Measurements from ENCODE around the gene SCT.

The SCT gene

DNA sequence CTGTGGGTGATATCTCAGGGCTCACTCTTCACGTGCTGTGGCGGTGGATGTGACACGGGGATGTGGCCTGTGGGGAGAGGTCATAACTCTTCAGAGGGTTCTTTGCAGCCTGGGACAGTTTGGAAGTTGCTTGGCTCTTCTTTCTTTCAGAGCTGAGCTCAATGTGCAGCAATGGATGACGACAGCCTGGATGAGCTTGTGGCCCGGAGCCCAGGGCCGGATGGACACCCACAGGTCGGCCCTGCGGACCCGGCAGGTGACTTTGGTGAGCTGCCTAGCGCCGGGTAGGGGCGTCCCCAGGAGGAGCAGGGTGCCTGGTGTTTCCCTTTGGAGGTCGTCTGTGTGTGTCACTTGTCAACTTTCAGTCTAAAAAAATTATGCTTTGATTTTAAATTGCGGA, 45.6 kb downstream of the SCT start:
- no peak for DNase-seq

DNA sequence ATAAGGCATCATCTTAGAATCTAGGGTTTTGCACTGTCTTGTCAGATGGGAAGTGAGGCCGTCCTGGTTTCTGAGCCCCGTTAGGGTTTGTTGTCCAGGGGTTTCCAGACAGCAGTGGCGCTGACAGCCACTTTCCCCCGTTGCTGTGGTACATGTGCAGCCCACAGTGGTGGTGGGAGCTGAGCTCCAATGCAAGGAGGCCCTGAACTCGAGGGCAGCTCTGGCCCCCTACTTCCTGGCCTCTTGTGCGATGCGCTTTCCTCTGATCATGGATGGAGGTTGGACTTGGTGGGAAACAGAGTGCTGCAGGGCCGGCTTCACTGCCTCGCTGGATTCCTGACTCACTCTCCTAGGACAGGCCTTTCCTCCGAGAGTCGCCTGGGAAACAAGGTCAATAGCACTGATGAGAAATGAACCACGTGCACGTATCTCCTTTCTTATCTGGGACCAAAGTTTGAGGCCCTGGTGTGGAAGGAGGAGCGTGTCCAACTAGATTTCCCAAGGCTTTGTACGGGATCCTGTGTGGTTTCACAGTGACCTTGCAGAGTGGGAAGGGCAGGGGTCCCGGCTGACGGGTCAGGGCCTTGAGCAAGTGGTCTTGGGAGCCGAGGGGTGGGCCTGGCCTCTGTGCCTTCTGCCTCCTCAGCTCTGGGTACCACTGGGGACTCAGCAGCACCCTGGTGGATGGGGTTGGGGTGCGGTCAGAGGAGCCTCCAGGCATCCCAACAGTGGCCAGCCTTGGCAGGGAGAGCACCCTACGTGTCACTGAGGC, 47.0 kb downstream of the SCT start:
- no peak for DNase-seq

DNA sequence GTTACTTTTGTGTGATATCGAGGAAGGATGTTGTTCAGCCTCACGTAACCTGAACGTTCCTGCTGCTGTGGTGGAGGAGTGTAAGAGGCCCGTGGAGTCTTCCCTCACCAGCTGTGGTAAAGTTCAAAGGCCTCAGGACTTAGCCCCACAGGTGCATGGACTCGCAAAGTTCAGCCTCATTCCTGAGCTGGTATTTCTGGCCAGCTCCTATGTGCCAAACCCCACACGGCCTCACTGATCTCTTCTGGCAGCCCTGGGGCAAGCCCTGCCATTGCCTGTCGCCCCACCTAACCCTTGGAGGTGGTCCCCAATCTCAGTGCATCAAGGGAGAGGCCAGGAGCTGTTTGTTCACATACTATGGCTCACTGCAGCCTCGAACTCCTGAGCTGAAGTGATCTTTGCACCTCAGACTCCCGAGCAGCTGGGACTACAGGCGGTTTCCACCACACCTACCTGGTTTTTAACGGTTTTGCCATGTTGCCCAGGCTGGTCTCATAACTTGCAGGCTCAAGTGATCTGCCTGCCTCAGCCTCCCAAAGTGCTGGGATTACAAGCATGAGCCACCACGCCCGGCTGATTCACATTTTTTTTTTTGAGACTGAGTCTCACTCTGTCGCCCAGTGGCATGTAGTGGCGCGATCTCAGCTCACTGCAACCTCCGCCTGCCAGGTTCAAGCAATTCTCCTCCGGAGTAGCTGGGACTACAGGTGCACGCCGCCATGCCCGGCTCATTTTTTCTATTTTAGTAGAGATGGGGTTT, 48.5 kb downstream of the SCT start:
- no peak for DNase-seq

DNA sequence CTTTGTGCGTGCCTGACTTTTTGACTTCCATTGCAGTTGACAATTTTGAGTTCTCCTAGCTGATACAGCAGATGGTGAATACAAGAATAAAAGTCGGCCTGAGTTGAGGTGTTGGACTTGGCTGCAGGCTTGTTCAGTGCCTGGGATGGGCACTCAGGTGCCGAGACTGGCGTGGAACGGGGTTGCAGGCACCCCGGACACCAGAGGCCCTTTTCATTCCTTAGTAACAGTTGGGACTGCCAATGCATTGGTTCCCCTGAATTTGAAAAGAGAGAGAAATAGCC, 49.4 kb downstream of the SCT start:
- DNase-seq, result no peak

DNA sequence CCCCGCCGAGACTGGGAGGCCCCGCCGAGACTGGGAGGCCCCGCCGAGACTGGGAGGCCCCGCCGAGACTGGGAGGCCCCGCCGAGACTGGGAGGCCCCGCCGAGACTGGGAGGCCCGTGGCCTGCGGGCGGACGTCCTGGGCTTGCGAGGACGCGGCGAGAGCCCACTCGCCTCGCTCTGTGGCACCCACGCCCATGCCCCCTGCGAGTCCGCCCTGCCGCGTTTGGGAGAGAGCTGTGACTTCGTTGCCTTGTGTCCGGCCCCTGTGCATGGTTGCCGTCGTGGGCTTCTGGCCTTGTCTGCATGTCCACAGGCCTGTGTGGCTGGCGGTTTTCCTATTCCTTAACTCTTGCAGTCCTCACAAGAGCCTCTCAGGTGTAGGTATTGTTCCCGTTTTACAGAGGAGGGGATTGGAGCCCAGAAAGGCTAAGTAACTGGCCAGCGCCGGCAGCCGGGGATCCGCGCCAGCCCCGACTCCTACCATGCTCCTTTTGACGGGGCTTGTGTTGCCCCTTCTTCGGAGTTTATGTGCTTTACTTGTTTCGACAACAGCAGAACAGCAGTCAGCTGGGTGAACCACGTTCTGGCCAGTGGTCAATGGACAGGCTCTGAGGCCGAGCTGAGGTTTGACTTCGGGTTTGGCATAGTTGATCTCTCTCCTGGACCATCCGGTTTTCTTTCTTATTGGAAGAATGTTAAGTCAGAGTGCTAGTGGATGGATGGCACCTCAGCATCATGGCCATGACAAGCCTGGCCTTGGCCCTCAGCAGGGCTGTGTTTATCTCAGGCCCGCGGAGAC, 50.0 kb downstream of the SCT start:
- no peak for DNase-seq
